ENCODE results near the gene DNER. TPM values are rescaled to one million over a fixed set of nuclear protein-coding genes. Genes with fewer than 3 reads are reported as not detected.

DNER gene
- total and polyA plus RNA-seq, 10 of the 15 experiments (the other 5 are each of a cell fraction or from before 2014, with no cell fraction given): 0.04 to 0.08 (median 0.07) TPM; not detected in 7

- in situ Hi-C loops (cut with MboI): no loop called here
- no TSS peak for BruUV-seq (replicated peaks)
- intact Hi-C loops (cut with micrococcal nuclease; ENCODE audit: unreplicated experiment): no loop called here
- ChIA-PET SMC1A (ENCODE audit: uncharacterized antibody, unreplicated experiment) (no interaction called here), POLR2A (no interaction called here), CTCF (no interaction called here), RAD21 (ENCODE audit: unreplicated experiment) (no interaction called here)
- H3K9ac ChIP-seq (ENCODE audit: control insufficient read depth, insufficient read depth, low read length): no peak overlapping the region
- FAIRE-seq (no peak), ATAC-seq (no peak), DNase-seq (ENCODE audit: low read depth, low spot score) (no peak)
- H3K9me3 ChIP-seq (replicated peaks; ENCODE audit: control insufficient read depth, insufficient read depth, low read length): no peaks in the 10 kb centered on the region
- no peaks in the 10 kb centered on the region for H3K36me3 ChIP-seq (ENCODE audit: control insufficient read depth in 2 of 2, insufficient read depth in 2 of 2, low read length in 1 of 2)
- WGBS (ENCODE audit: insufficient coverage, insufficient replicate concordance, low lambda C conversion rate, missing lambda C conversion rate): 8% methylated on average over 4 of the region's 4 CpGs
- TF ChIP-seq NFXL1 (IDR thresholded peaks at IDR 0.05; ENCODE audit: borderline replicate concordance): no peak
- no peak for TF ChIP-seq E2F4 (IDR thresholded peaks at IDR 0.05; ENCODE audit: low read depth, low read length)
- no peak for TF ChIP-seq GABPA (IDR thresholded peaks at IDR 0.05; ENCODE audit: low read depth)
- TF ChIP-seq SIN3A (IDR thresholded peaks at IDR 0.05; ENCODE audit: low read depth, low read length): no peak
- H3K4me1 ChIP-seq (ENCODE audit: control insufficient read depth, insufficient read depth, low read length): no peaks in the 10 kb centered on the region
- no peaks in the 10 kb centered on the region for H3K79me2 ChIP-seq (ENCODE audit: control insufficient read depth, insufficient read depth, low read length)
- no peaks in the 10 kb centered on the region for H4K20me1 ChIP-seq (ENCODE audit: control insufficient read depth, insufficient read depth)
- H2AFZ ChIP-seq (ENCODE audit: control insufficient read depth, low read depth, low read length): no peak overlapping the region
- H3K27ac ChIP-seq (ENCODE audit: control insufficient read depth, insufficient read depth): no peak overlapping the region
- no peaks in the 10 kb centered on the region for H3K27me3 ChIP-seq (replicated peaks in 1 of 2; ENCODE audit: control insufficient read depth in 2 of 2, insufficient read depth in 2 of 2, low read length in 1 of 2)
- H3K4me2 ChIP-seq (ENCODE audit: control insufficient read depth, insufficient read depth): no peak overlapping the region
- H3K4me3 ChIP-seq: no peak overlapping the region
These were observed 68.1 kb downstream of the DNER start for GRCh38 chr2:229646186-229646723.

GRCh38 chr2:229642371-229642770, 72.0 kb downstream of the DNER start:
- no peak overlapping the region for H2AFZ ChIP-seq (ENCODE audit: control insufficient read depth, low read depth, low read length)
- intact Hi-C loops (cut with micrococcal nuclease; ENCODE audit: unreplicated experiment): no loop called here
- CTCF ChIA-PET: no interaction called here
- H3K4me2 ChIP-seq (ENCODE audit: control insufficient read depth, insufficient read depth): no peak overlapping the region
- DNase-seq (ENCODE audit: low read depth, low spot score) (no peak), ATAC-seq (no peak), FAIRE-seq (no peak)
- no peak overlapping the region for H3K9ac ChIP-seq (ENCODE audit: control insufficient read depth, insufficient read depth, low read length)
- no peaks in the 10 kb centered on the region for H3K79me2 ChIP-seq (ENCODE audit: control insufficient read depth, insufficient read depth, low read length)
- H3K9me3 ChIP-seq (replicated peaks; ENCODE audit: control insufficient read depth, insufficient read depth, low read length): no peaks in the 10 kb centered on the region
- H3K4me3 ChIP-seq: no peak overlapping the region
- no peaks in the 10 kb centered on the region for H3K36me3 ChIP-seq (ENCODE audit: control insufficient read depth in 2 of 2, insufficient read depth in 2 of 2, low read length in 1 of 2)
- POLR2A ChIA-PET: no interaction called here
- in situ Hi-C loops (cut with MboI): no loop called here
- no TSS peak for BruUV-seq (replicated peaks)
- no peaks in the 10 kb centered on the region for H4K20me1 ChIP-seq (ENCODE audit: control insufficient read depth, insufficient read depth)
- no peaks in the 10 kb centered on the region; a peak in 2 of 4 replicates for H3K27me3 ChIP-seq (replicated peaks in 1 of 2; ENCODE audit: control insufficient read depth in 2 of 2, insufficient read depth in 2 of 2, low read length in 1 of 2)
- no peaks in the 10 kb centered on the region for H3K4me1 ChIP-seq (ENCODE audit: control insufficient read depth, insufficient read depth, low read length)
- SMC1A ChIA-PET (ENCODE audit: uncharacterized antibody, unreplicated experiment): no interaction called here
- H3K27ac ChIP-seq (ENCODE audit: control insufficient read depth, insufficient read depth): no peak overlapping the region
- RAD21 ChIA-PET (ENCODE audit: unreplicated experiment): no interaction called here
- WGBS (ENCODE audit: insufficient coverage, insufficient replicate concordance, low lambda C conversion rate, missing lambda C conversion rate): 92% methylated on average over 3 of the region's 3 CpGs
- TF ChIP-seq MXI1 (IDR thresholded peaks at IDR 0.05; ENCODE audit: low read depth, low read length) (no peak), IKZF2 (IDR thresholded peaks at IDR 0.05) (no peak), STAT1 (conservative IDR thresholded peaks at IDR 0.05) (no peak), PAX8 (IDR thresholded peaks at IDR 0.05) (no peak), JUND (IDR thresholded peaks at IDR 0.05; ENCODE audit: low read depth, low read length) (no peak), ZZZ3 (IDR thresholded peaks at IDR 0.05; ENCODE audit: control insufficient read depth, insufficient read length, low read depth) (no peak), EED (IDR thresholded peaks at IDR 0.05; ENCODE audit: low read depth) (no peak), SUZ12 (IDR thresholded peaks at IDR 0.05; ENCODE audit: unreplicated experiment) (no peak), ATF3 (IDR thresholded peaks at IDR 0.05; ENCODE audit: borderline replicate concordance, extremely low read depth, low read depth, low read length) (no peak), TBL1XR1 (IDR thresholded peaks at IDR 0.05; ENCODE audit: low read depth, low read length) (no peak), ZNF274 (IDR thresholded peaks at IDR 0.05; ENCODE audit: insufficient read depth, insufficient read length) (no peak), CTCF (IDR thresholded peaks at IDR 0.05 in 2 of 3, conservative IDR thresholded peaks at IDR 0.05 in 1 of 3; ENCODE audit: control insufficient read depth in 2 of 3, extremely low read depth in 1 of 3, insufficient read depth in 1 of 3, low read depth in 3 of 3, low read length in 3 of 3) (no peak)
